ENCODE measurements around the gene MYO7A. TPM values are rescaled to one million over a fixed set of nuclear protein-coding genes. Genes with fewer than 3 reads are reported as not detected.

The MYO7A gene
- total RNA-seq, 1 donor from 2014 or later: 3.2 TPM

DNA sequence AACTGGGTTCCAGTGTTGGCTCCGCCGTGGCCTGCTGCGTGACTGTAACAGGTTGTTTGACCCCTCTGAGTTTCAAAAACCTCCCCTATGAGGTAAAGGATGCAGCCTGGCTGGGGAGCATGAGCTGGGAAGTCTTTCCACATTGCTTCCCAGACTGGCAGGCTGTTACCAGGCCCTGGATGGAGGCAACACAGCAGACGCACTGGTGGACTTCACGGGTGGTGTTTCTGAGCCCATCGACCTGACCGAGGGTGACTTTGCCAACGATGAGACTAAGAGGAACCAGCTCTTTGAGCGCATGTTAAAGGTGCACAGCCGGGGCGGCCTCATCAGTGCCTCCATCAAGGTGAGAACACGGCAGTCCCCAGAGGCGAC, 14.0 kb upstream of the MYO7A start:
- H3K4me1 ChIP-seq: peaks cover 5% of the 10 kb centered on the region
- DNase-seq: no peak
- H3K4me3 ChIP-seq: no peak overlapping the region
- no peaks in the 10 kb centered on the region for H3K27me3 ChIP-seq (ENCODE audit: low read depth)
- no peak for TF ChIP-seq CTCF (IDR thresholded peaks at IDR 0.05; ENCODE audit: borderline replicate concordance)
- intact Hi-C loops (cut with micrococcal nuclease): no loop called here
- no peak overlapping the region for H3K27ac ChIP-seq (replicated peaks)
- no peaks in the 10 kb centered on the region for H3K36me3 ChIP-seq
- no peaks in the 10 kb centered on the region for H3K9me3 ChIP-seq (replicated peaks)

DNA sequence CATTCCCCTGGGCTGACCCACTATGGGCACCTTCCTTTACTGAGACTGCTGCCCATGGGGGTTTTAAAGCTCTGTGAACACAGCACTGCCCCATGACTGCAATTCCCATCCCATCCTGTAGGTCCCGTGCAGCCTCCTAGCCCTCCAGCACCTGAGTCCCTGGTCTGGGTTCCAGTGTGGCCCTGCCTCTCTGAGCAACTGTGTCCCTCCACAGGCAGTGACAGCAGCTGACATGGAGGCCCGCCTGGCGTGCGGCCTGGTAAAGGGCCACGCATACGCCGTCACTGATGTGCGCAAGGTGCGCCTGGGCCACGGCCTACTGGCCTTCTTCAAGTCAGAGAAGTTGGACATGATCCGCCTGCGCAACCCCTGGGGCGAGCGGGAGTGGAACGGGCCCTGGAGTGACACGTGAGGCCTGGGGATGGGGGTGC, 12.8 kb upstream of the MYO7A start:
- Histone ChIP-seq H3K36me3 (no peaks in the 10 kb centered on the region), H3K27me3 (ENCODE audit: low read depth) (no peaks in the 10 kb centered on the region), H3K4me1 (no peaks in the 10 kb centered on the region), H3K9me3 (replicated peaks) (no peaks in the 10 kb centered on the region), H3K27ac (replicated peaks) (no peak overlapping the region), H3K4me3 (no peak overlapping the region)
- no peak for DNase-seq
- intact Hi-C loops (cut with micrococcal nuclease): no loop called here
- no peak for TF ChIP-seq CTCF (IDR thresholded peaks at IDR 0.05; ENCODE audit: borderline replicate concordance)

- no peak for DNase-seq
- Histone ChIP-seq H3K36me3 (no peaks in the 10 kb centered on the region), H3K4me1 (no peaks in the 10 kb centered on the region), H3K4me3 (no peak overlapping the region), H3K27me3 (ENCODE audit: low read depth) (no peaks in the 10 kb centered on the region), H3K9me3 (replicated peaks) (no peaks in the 10 kb centered on the region), H3K27ac (replicated peaks) (no peak overlapping the region)
- no peak for TF ChIP-seq CTCF (IDR thresholded peaks at IDR 0.05; ENCODE audit: borderline replicate concordance)
- intact Hi-C loops (cut with micrococcal nuclease): no loop called here
Measured at GRCh38 chr11:77115956-77116355, 12.1 kb upstream of the MYO7A start.

DNA sequence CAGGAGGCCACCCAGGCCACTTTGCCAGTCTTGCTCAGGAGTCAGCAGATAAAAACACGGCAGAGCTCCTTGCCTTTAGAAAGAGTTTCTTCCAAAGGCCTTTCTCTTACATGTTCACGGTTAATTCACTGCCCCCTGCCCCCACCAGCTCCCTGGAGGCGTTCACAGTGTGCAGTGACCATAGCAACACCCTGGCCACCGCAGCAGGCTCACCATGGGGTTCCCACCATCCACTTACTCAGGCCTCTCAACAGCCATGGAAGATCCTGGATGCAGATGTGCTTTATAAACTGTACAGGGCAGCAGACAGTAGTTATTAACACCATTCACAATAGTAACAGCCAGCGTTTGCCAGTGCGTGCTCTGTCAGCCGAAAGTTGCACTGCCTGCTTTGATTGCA, 10.6 kb upstream of the MYO7A start:
- Histone ChIP-seq H3K27me3 (ENCODE audit: low read depth) (no peaks in the 10 kb centered on the region), H3K4me1 (no peaks in the 10 kb centered on the region), H3K9me3 (replicated peaks) (no peaks in the 10 kb centered on the region), H3K27ac (replicated peaks) (no peak overlapping the region), H3K36me3 (no peaks in the 10 kb centered on the region), H3K4me3 (no peak overlapping the region)
- TF ChIP-seq CTCF (IDR thresholded peaks at IDR 0.05; ENCODE audit: borderline replicate concordance): no peak
- no peak for DNase-seq
- intact Hi-C loops (cut with micrococcal nuclease): no loop called here

- Histone ChIP-seq H3K9me3 (replicated peaks) (no peaks in the 10 kb centered on the region), H3K27ac (replicated peaks) (no peak overlapping the region), H3K4me1 (no peaks in the 10 kb centered on the region), H3K36me3 (no peaks in the 10 kb centered on the region), H3K4me3 (no peak overlapping the region), H3K27me3 (ENCODE audit: low read depth) (no peaks in the 10 kb centered on the region)
- TF ChIP-seq CTCF (IDR thresholded peaks at IDR 0.05; ENCODE audit: borderline replicate concordance): no peak
- intact Hi-C loops (cut with micrococcal nuclease): no loop called here
- no peak for DNase-seq
Measured at GRCh38 chr11:77118086-77118485, 10.0 kb upstream of the MYO7A start.

DNA sequence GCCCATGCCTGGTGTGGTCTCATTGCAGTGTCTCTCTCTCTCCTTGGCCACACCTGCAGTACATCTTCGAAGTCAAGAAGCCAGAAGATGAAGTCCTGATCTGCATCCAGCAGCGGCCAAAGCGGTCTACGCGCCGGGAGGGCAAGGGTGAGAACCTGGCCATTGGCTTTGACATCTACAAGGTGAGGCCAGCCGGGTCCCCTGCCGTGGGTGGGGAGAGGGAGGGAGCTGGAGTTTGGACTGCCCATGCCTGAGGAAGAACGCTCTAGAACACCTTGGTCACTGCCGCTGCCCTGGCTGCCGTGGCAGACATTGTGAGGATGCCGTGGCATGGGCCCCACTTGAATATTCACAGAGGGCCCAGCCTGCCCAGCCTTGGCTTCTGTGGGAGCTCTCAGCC, 9.1 kb upstream of the MYO7A start:
- Histone ChIP-seq H3K27ac (replicated peaks) (peak overlapping the region; percentile 16), H3K27me3 (ENCODE audit: low read depth) (no peaks in the 10 kb centered on the region), H3K36me3 (no peaks in the 10 kb centered on the region), H3K4me1 (no peaks in the 10 kb centered on the region), H3K9me3 (replicated peaks) (no peaks in the 10 kb centered on the region), H3K4me3 (no peak overlapping the region)
- no peak for TF ChIP-seq CTCF (IDR thresholded peaks at IDR 0.05; ENCODE audit: borderline replicate concordance)
- intact Hi-C loops (cut with micrococcal nuclease): no loop called here
- no peak for DNase-seq

All from left ventricle myocardium inferior (tissue), 1 donor.